OCI-LY7 (cell line): Measurements from ENCODE around the gene GBF1. TPM values are rescaled to one million over a fixed set of nuclear protein-coding genes. Genes with fewer than 3 reads are reported as not detected.

Experiments used
- BruUV-seq: library from RNA; stranded (reverse); fragments of 400-500 nt; replicated peaks from 2 replicates; lab custom pipeline; 2021; lab: Mats Ljungman, UMichigan
- CTCF ChIA-PET: fragments of 300-600 bp; sonication (Branson Sonifier 250); formaldehyde crosslinking; loops from one replicate; lab custom pipeline; 2022; ENCODE audit warnings: antibody characterized with exemption; ENCODE audit not compliant: unreplicated experiment; lab: Charles Lee
- POLR2A ChIA-PET: fragments of 300-600 bp; sonication (Branson Sonifier 250); formaldehyde crosslinking; loops from one replicate; lab custom pipeline; 2022; ENCODE audit warnings: antibody characterized with exemption; lab: Charles Lee
- DNase-seq: peaks from one replicate; pipeline ENCODE4 v3.0.0-alpha.2; 2015; ENCODE audit warnings: low spot score
- H2AFZ ChIP-seq: fragments of 200-600 bp; sonication (generic), shearing (Covaris generic); 2 replicates; pipeline ENCODE4 v1.6.1; 2014; ENCODE audit warnings: mild to moderate bottlenecking, antibody characterized with exemption, low read length, moderate library complexity
- H3K27ac ChIP-seq: fragments of 200-600 bp; sonication (generic); 2 replicates; pipeline ENCODE4 v1.5.1; 2014; ENCODE audit warnings: mixed run types, low read depth, mild to moderate bottlenecking, moderate library complexity, low read length, inconsistent platforms; ENCODE audit not compliant: poor library complexity, severe bottlenecking
- H3K36me3 ChIP-seq: fragments of 200-600 bp; sonication (generic); 2 replicates; pipeline ENCODE4 v1.6.1; 2014; ENCODE audit warnings: mild to moderate bottlenecking, antibody characterized with exemption, low read length, moderate library complexity, mixed read lengths; ENCODE audit not compliant: insufficient read depth
- H3K4me1 ChIP-seq: fragments of 200-600 bp; sonication (generic); 2 replicates; pipeline ENCODE4 v1.5.1; 2014; ENCODE audit warnings: mild to moderate bottlenecking, low read length; ENCODE audit not compliant: insufficient read depth, poor library complexity, severe bottlenecking
- H3K4me2 ChIP-seq: fragments of 200-600 bp; sonication (generic); 2 replicates; pipeline ENCODE4 v1.6.1; 2014; ENCODE audit warnings: mild to moderate bottlenecking, low read length
- H3K4me3 ChIP-seq: fragments of 200-600 bp; sonication (generic); 2 replicates; pipeline ENCODE4 v1.5.1; 2014; ENCODE audit warnings: mild to moderate bottlenecking, low read depth, low read length; ENCODE audit not compliant: poor library complexity, severe bottlenecking
- H3K79me2 ChIP-seq: fragments of 200-600 bp; sonication (generic); 2 replicates; pipeline ENCODE4 v1.6.1; 2016; ENCODE audit warnings: low read depth, mild to moderate bottlenecking, low read length, moderate library complexity, mixed read lengths; ENCODE audit not compliant: insufficient read depth
- H3K9me2 ChIP-seq: fragments of 200-600 bp; sonication (generic); 2 replicates; pipeline ENCODE4 v1.6.1; 2016; ENCODE audit warnings: mild to moderate bottlenecking, low read length, mixed read lengths; ENCODE audit not compliant: insufficient read depth
- H3K9me3 ChIP-seq: fragments of 200-600 bp; sonication (generic); 2 replicates; pipeline ENCODE4 v1.6.1; 2014; ENCODE audit warnings: mild to moderate bottlenecking, mixed run types, low read length, mixed read lengths
- H4K20me1 ChIP-seq: fragments of 200-600 bp; sonication (generic); 2 replicates; pipeline ENCODE4 v1.6.1; 2014; ENCODE audit warnings: mild to moderate bottlenecking, antibody characterized with exemption, low read length, moderate library complexity, mixed read lengths; ENCODE audit not compliant: insufficient read depth
- CTCF ChIP-seq: fragments of 200-600 bp; sonication (generic); conservative IDR thresholded peaks from 2 replicates; pipeline ENCODE4 v1.5.1; 2014; ENCODE audit warnings: mild to moderate bottlenecking, antibody characterized with exemption, low read length, moderate library complexity, mixed read lengths
- EZH2phosphoT487 ChIP-seq: fragments of 200-600 bp; sonication (generic); IDR thresholded peaks from 2 replicates; pipeline ENCODE4 v1.6.1; 2018; ENCODE audit warnings: low read depth, borderline replicate concordance, mild to moderate bottlenecking, mixed run types, antibody characterized with exemption, low read length, moderate library complexity, mixed read lengths
- intact Hi-C: fragments of 100-400 bp; cut with micrococcal nuclease; formaldehyde crosslinking; loops from one replicate; pipeline ENCODE4 v1.10.0; 2022; ENCODE audit not compliant: unreplicated experiment
- total RNA-seq, 2 experiments: library from RNA; depleted of rRNA in 1 of 2; stranded (reverse); fragments of >200 nt in 1 of 2; shearing (Covaris generic) in 1 of 2; gene quantifications; 2 replicates each; pipeline ENCODE4 v1.2.3, GENCODE V29; 2014 to 2022

The GBF1 gene
- total RNA-seq, 2 experiments from 2014 or later = 17.8 to 33.4 TPM

- H3K4me3 ChIP-seq = no peak overlapping the region
- no TSS peak for BruUV-seq
- H3K4me1 ChIP-seq = peaks cover 15% of the 10 kb centered on the region
- no peak for TF ChIP-seq EZH2phosphoT487
- no peaks in the 10 kb centered on the region for H3K79me2 ChIP-seq
- DNase-seq = no peak
- no peak overlapping the region for H3K27ac ChIP-seq
- intact Hi-C loops = no loop called here
- no peak overlapping the region for H2AFZ ChIP-seq
- no peaks in the 10 kb centered on the region for H3K9me3 ChIP-seq
- H3K4me2 ChIP-seq = no peak overlapping the region
- no peaks in the 10 kb centered on the region for H3K36me3 ChIP-seq
- H3K9me2 ChIP-seq = no peaks in the 10 kb centered on the region
- peaks cover 5% of the 10 kb centered on the region; the same call in 1 of the 2 replicates for H4K20me1 ChIP-seq
- ChIA-PET POLR2A (no interaction called here), CTCF (no interaction called here)
These were observed 164.5 kb downstream of the GBF1 start for GRCh38 chr10:102409604-102410428.

- TF ChIP-seq EZH2phosphoT487 (no peak), CTCF (no peak)
- CTCF ChIA-PET = no interaction called here
- POLR2A ChIA-PET = no interaction called here
- intact Hi-C loops = no loop called here
- no peak for DNase-seq
- Histone ChIP-seq H3K79me2 (no peaks in the 10 kb centered on the region), H3K27ac (no peak overlapping the region), H3K4me1 (peaks cover 15% of the 10 kb centered on the region), H3K9me3 (no peaks in the 10 kb centered on the region), H3K4me2 (no peak overlapping the region), H2AFZ (no peak overlapping the region), H4K20me1 (peaks cover 5% of the 10 kb centered on the region; the same call in 1 of the 2 replicates), H3K4me3 (no peak overlapping the region), H3K36me3 (no peaks in the 10 kb centered on the region), H3K9me2 (no peaks in the 10 kb centered on the region)
- no TSS peak for BruUV-seq
These were observed 165.2 kb downstream of the GBF1 start for GRCh38 chr10:102410429-102411073.

DNA sequence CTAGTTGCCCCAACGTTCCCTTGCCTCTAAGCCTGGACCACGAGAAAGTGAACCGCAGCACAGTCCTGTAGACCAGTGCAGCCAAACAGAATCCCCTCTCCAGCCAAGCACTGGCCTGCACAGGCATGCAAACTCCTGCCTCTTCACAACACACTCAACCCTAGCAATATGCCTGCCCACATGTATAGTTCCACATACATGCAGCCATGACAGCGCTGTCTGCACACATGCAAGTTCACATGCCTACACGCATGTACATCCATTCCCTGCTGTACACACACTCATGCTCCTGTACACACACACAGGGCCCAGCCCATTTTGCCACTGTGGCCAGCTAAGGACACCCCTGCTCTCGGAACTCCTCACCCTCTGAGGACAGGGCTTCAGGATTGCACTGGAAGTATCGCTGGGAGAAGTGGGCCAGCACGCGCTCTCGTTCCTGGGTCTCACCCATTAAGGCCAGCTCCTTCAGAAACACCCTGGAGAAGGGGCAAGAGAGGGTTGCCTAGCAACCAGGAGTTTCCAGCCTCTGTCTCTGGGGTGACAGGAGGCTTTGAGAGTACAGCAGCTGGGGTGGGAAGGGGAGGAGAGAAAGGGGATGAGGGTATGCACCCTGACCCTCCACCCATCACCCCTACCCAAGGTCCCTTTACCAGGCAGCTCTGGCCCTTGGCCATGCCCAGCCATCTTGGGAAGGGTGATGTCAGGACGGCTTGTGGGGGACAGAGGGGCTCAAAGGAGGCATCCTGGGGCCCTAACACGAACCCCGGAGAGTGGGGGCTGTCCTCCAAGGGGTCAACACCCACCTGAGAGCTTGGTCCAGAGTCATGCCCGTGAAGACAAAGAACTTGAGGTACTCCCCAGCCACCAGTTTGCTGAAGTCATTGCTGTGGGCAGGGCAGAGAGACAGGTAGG, 166.3 kb downstream of the GBF1 start:
- H3K79me2 ChIP-seq = no peaks in the 10 kb centered on the region
- ChIA-PET POLR2A (no interaction called here), CTCF (no interaction called here)
- no peaks in the 10 kb centered on the region for H3K36me3 ChIP-seq
- no peaks in the 10 kb centered on the region for H3K9me3 ChIP-seq
- no peak for TF ChIP-seq CTCF
- no peak for TF ChIP-seq EZH2phosphoT487
- no peak overlapping the region for H3K4me2 ChIP-seq
- no peaks in the 10 kb centered on the region for H3K9me2 ChIP-seq
- no peak overlapping the region for H2AFZ ChIP-seq
- H4K20me1 ChIP-seq = peaks cover 5% of the 10 kb centered on the region; the same call in 1 of the 2 replicates
- no peak for DNase-seq
- intact Hi-C loops = no loop called here
- BruUV-seq = no TSS peak
- H3K4me3 ChIP-seq = no peak overlapping the region
- H3K27ac ChIP-seq = no peak overlapping the region
- H3K4me1 ChIP-seq = peaks cover 15% of the 10 kb centered on the region
